Measurements from ENCODE around the gene SCO2. TPM values are rescaled to one million over a fixed set of nuclear protein-coding genes. Genes with fewer than 3 reads are reported as not detected.
A peak's percentile ranks its signal among the peaks of the same experiment; 100 is the strongest.

The SCO2 gene
- total and polyA plus RNA-seq, 2 of the 13 experiments (the other 11 are each of a cell fraction or from before 2014, with no cell fraction given), result 0.32 to 3.7 TPM

- TF ChIP-seq, protein P1, sequence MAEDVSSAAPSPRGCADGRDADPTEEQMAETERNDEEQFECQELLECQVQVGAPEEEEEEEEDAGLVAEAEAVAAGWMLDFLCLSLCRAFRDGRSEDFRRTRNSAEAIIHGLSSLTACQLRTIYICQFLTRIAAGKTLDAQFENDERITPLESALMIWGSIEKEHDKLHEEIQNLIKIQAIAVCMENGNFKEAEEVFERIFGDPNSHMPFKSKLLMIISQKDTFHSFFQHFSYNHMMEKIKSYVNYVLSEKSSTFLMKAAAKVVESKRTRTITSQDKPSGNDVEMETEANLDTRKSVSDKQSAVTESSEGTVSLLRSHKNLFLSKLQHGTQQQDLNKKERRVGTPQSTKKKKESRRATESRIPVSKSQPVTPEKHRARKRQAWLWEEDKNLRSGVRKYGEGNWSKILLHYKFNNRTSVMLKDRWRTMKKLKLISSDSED (CRISPR knock-in tag; IDR thresholded peaks at IDR 0.05), result no peak
- TF ChIP-seq, protein P2, sequence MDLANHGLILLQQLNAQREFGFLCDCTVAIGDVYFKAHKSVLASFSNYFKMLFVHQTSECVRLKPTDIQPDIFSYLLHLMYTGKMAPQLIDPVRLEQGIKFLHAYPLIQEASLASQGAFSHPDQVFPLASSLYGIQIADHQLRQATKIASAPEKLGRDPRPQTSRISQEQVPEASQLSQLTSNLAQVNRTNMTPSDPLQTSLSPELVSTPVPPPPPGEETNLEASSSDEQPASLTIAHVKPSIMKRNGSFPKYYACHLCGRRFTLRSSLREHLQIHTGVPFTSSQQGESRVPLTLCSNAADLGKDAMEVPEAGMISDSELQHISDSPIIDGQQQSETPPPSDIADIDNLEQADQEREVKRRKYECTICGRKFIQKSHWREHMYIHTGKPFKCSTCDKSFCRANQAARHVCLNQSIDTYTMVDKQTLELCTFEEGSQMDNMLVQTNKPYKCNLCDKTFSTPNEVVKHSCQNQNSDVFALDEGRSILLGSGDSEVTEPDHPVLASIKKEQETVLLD (CRISPR knock-in tag; IDR thresholded peaks at IDR 0.05; ENCODE audit: low read depth), result no peak
- TF ChIP-seq MEF2D (CRISPR knock-in tag; IDR thresholded peaks at IDR 0.05), result no peak
- TF ChIP-seq THAP11 (CRISPR knock-in tag; IDR thresholded peaks at IDR 0.05), result peak; percentile 5; the same call in 1 of the 2 replicates
- TF ChIP-seq, protein P3, sequence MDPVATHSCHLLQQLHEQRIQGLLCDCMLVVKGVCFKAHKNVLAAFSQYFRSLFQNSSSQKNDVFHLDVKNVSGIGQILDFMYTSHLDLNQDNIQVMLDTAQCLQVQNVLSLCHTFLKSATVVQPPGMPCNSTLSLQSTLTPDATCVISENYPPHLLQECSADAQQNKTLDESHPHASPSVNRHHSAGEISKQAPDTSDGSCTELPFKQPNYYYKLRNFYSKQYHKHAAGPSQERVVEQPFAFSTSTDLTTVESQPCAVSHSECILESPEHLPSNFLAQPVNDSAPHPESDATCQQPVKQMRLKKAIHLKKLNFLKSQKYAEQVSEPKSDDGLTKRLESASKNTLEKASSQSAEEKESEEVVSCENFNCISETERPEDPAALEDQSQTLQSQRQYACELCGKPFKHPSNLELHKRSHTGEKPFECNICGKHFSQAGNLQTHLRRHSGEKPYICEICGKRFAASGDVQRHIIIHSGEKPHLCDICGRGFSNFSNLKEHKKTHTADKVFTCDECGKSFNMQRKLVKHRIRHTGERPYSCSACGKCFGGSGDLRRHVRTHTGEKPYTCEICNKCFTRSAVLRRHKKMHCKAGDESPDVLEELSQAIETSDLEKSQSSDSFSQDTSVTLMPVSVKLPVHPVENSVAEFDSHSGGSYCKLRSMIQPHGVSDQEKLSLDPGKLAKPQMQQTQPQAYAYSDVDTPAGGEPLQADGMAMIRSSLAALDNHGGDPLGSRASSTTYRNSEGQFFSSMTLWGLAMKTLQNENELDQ (CRISPR knock-in tag; IDR thresholded peaks at IDR 0.05; ENCODE audit: borderline replicate concordance), result no peak
- TF ChIP-seq ZNF264 (CRISPR knock-in tag; IDR thresholded peaks at IDR 0.05), result no peak
- TF ChIP-seq MED13 (CRISPR knock-in tag; IDR thresholded peaks at IDR 0.05), result no peak
- TF ChIP-seq ARID4A (CRISPR knock-in tag; IDR thresholded peaks at IDR 0.05; ENCODE audit: borderline replicate concordance), result peak; percentile 51; the same call in 1 of the 2 replicates
- no peak for TF ChIP-seq CREM (IDR thresholded peaks at IDR 0.05)
- no peak for TF ChIP-seq CREM (CRISPR knock-in tag; IDR thresholded peaks at IDR 0.05)
- no peak for TF ChIP-seq ZNF605 (CRISPR knock-in tag; IDR thresholded peaks at IDR 0.05)
- TF ChIP-seq NR2F2 (IDR thresholded peaks at IDR 0.05; ENCODE audit: borderline replicate concordance, low read depth), result no peak
- no peak for TF ChIP-seq MXI1 (IDR thresholded peaks at IDR 0.05; ENCODE audit: borderline replicate concordance, low read depth, low read length)
- 0 out of 2 replicates have a peak, but pooled peaks have one; percentile 10 for TF ChIP-seq ZNF747 (CRISPR knock-in tag; IDR thresholded peaks at IDR 0.05; ENCODE audit: borderline replicate concordance)
- 0 out of 2 replicates have a peak, but pooled peaks have one; percentile 44 for TF ChIP-seq ZNF891 (CRISPR knock-in tag; IDR thresholded peaks at IDR 0.05)
- TF ChIP-seq NRL (CRISPR knock-in tag; IDR thresholded peaks at IDR 0.05; ENCODE audit: borderline replicate concordance), result peak; percentile 49; the same call in 1 of the 2 replicates
- TF ChIP-seq EP300 (IDR thresholded peaks at IDR 0.05; ENCODE audit: low read depth in 2 of 2, low read length in 2 of 2), result no peak
- no peak for TF ChIP-seq EP300 (CRISPR knock-in tag; IDR thresholded peaks at IDR 0.05; ENCODE audit: borderline replicate concordance)
- peak; percentile 67 for TF ChIP-seq AGO2 (optimal IDR thresholded peaks at IDR 0.05; ENCODE audit: low read depth, low read length)
Measured at GRCh38 chr22:50531962-50532674, 6.7 kb upstream of the SCO2 start (continued).

Data from HepG2 (cell line).